ENCODE data around the gene SAA4.

SAA4 gene

GRCh38 chr11:18223591-18224387 is 12.8 kb downstream of the SAA4 start:
- H3K27ac Mint-ChIP-seq: no peak overlapping the region
- no peaks in the 10 kb centered on the region for H3K4me1 Mint-ChIP-seq
- no peaks in the 10 kb centered on the region for H3K36me3 Mint-ChIP-seq (ENCODE audit: low read depth)
- no peak for TF ChIP-seq CTCF (IDR thresholded peaks at IDR 0.05; ENCODE audit: unreplicated experiment in 3 of 3)
- H3K27me3 Mint-ChIP-seq (ENCODE audit: low read depth): peaks cover 4% of the 10 kb centered on the region
- H3K4me3 Mint-ChIP-seq: no peak overlapping the region
- H3K9me3 Mint-ChIP-seq: peaks cover 7% of the 10 kb centered on the region

- peaks cover 4% of the 10 kb centered on the region for H3K27me3 Mint-ChIP-seq (ENCODE audit: low read depth)
Measured at GRCh38 chr11:18222814-18223421, 13.7 kb downstream of the SAA4 start.

GRCh38 chr11:18221274-18221876 is 15.2 kb downstream of the SAA4 start:
- Mint-ChIP-seq H3K4me3 (no peak overlapping the region), H3K4me1 (no peaks in the 10 kb centered on the region), H3K36me3 (ENCODE audit: low read depth) (no peaks in the 10 kb centered on the region), H3K9me3 (peaks cover 7% of the 10 kb centered on the region), H3K27ac (no peak overlapping the region), H3K27me3 (ENCODE audit: low read depth) (peaks cover 4% of the 10 kb centered on the region)
- no peak for TF ChIP-seq CTCF (IDR thresholded peaks at IDR 0.05; ENCODE audit: unreplicated experiment in 3 of 3)

More at GRCh38 chr11:18222814-18223421, 13.7 kb downstream of the SAA4 start:
- TF ChIP-seq CTCF (IDR thresholded peaks at IDR 0.05; ENCODE audit: unreplicated experiment in 3 of 3): no peak
- Mint-ChIP-seq H3K4me3 (no peak overlapping the region), H3K4me1 (no peaks in the 10 kb centered on the region), H3K9me3 (peaks cover 7% of the 10 kb centered on the region), H3K36me3 (ENCODE audit: low read depth) (no peaks in the 10 kb centered on the region), H3K27ac (no peak overlapping the region)

- H3K27ac Mint-ChIP-seq: no peak overlapping the region
- H3K4me1 Mint-ChIP-seq: no peaks in the 10 kb centered on the region
- no peak for TF ChIP-seq CTCF (IDR thresholded peaks at IDR 0.05; ENCODE audit: unreplicated experiment in 3 of 3)
- no peak overlapping the region for H3K4me3 Mint-ChIP-seq
- H3K36me3 Mint-ChIP-seq (ENCODE audit: low read depth): no peaks in the 10 kb centered on the region
- no peaks in the 10 kb centered on the region for H3K9me3 Mint-ChIP-seq
- H3K27me3 Mint-ChIP-seq (ENCODE audit: low read depth): peaks cover 15% of the 10 kb centered on the region
Measured at GRCh38 chr11:18209058-18209457, 27.5 kb downstream of the SAA4 start.

- Mint-ChIP-seq H3K36me3 (ENCODE audit: low read depth) (no peaks in the 10 kb centered on the region), H3K9me3 (peaks cover 7% of the 10 kb centered on the region), H3K27me3 (ENCODE audit: low read depth) (peaks cover 20% of the 10 kb centered on the region), H3K27ac (no peak overlapping the region), H3K4me3 (no peak overlapping the region), H3K4me1 (no peaks in the 10 kb centered on the region)
- no peak for TF ChIP-seq CTCF (IDR thresholded peaks at IDR 0.05; ENCODE audit: unreplicated experiment in 3 of 3)
Measured at GRCh38 chr11:18204771-18205170, 31.8 kb downstream of the SAA4 start.

Measured in nephron (organoid).